Endodermal cell (in vitro differentiated cells): ENCODE results near the gene CDH13. TPM values are rescaled to one million over a fixed set of nuclear protein-coding genes. Genes with fewer than 3 reads are reported as not detected.

Experiments used
- DNase-seq: peaks from one replicate; pipeline ENCODE4 v3.0.0-alpha.2; 2017
- H3K27ac ChIP-seq: 2 replicates; pipeline ENCODE4 v1.5.1; 2013; ENCODE audit warnings: mild to moderate bottlenecking, low read depth, low read length, moderate library complexity
- H3K27me3 ChIP-seq: 2 replicates; pipeline ENCODE4 v1.6.1; 2013; ENCODE audit warnings: mild to moderate bottlenecking, low read length, moderate library complexity; ENCODE audit not compliant: insufficient read depth, control insufficient read depth, poor library complexity, severe bottlenecking
- H3K36me3 ChIP-seq: 2 replicates; pipeline ENCODE4 v1.7.0; 2013; ENCODE audit warnings: mild to moderate bottlenecking, low read length, moderate library complexity; ENCODE audit not compliant: control insufficient read depth, insufficient read depth
- H3K4me1 ChIP-seq: one replicate; pipeline ENCODE4 v1.7.0; 2013; ENCODE audit warnings: low read length; ENCODE audit not compliant: control insufficient read depth, insufficient read depth
- H3K4me3 ChIP-seq: 2 replicates; pipeline ENCODE4 v1.5.1; 2013; ENCODE audit warnings: mild to moderate bottlenecking, low read length, moderate library complexity
- H3K9ac ChIP-seq: 2 replicates; pipeline ENCODE4 v1.6.1; 2013; ENCODE audit warnings: mild to moderate bottlenecking, low read length, moderate library complexity; ENCODE audit not compliant: poor library complexity, severe bottlenecking; ENCODE audit errors: extremely low read depth
- H3K9me3 ChIP-seq: 2 replicates; pipeline ENCODE4 v1.6.1; 2013; ENCODE audit warnings: mild to moderate bottlenecking, low read length, moderate library complexity; ENCODE audit not compliant: control insufficient read depth
- H3K27ac Mint-ChIP-seq: 2 replicates; pipeline ENCODE4 v1.8.0; 2020; ENCODE audit warnings: mixed read lengths
- H3K27me3 Mint-ChIP-seq: 2 replicates; pipeline ENCODE4 v1.8.0; 2021; ENCODE audit warnings: mild to moderate bottlenecking, mixed read lengths; ENCODE audit not compliant: insufficient read depth
- H3K36me3 Mint-ChIP-seq: 2 replicates; pipeline ENCODE4 v1.8.0; 2020; ENCODE audit warnings: low read depth, mixed read lengths
- H3K4me1 Mint-ChIP-seq: 2 replicates; pipeline ENCODE4 v1.8.0; 2020; ENCODE audit warnings: mixed read lengths
- H3K4me3 Mint-ChIP-seq: 2 replicates; pipeline ENCODE4 v1.8.0; 2020; ENCODE audit warnings: mild to moderate bottlenecking, moderate library complexity, mixed read lengths
- H3K9me3 Mint-ChIP-seq: 2 replicates; pipeline ENCODE4 v1.8.0; 2020; ENCODE audit warnings: mild to moderate bottlenecking, mixed read lengths
- CTCF ChIP-seq: fragments of 200-600 bp; sonication (generic); conservative IDR thresholded peaks from 2 replicates; pipeline ENCODE4 v1.5.0; 2021; ENCODE audit warnings: antibody characterized with exemption, mild to moderate bottlenecking
- WGBS, 2 experiments: methylation state at CpG; one replicate each; pipeline versions ENCODE4 v1.1.5 to v1.1.7; 2013; ENCODE audit warnings: missing lambda C conversion rate in 2 of 2, mixed read lengths in 1 of 2; ENCODE audit not compliant: insufficient coverage in 1 of 2, insufficient read length in 1 of 2; 5-methylcytosine and 5-hydroxymethylcytosine counted together
- total RNA-seq, 2 donors: library from RNA; stranded (reverse); fragmentation: NEBNext Ultra II Directional in 1 of 2; extraction: Animal tissue kit (Norgen Biotek cat#: 25700) in 1 of 2; gene quantifications; 2 replicates in 1 of 2; 3 replicates in 1 of 2; pipeline ENCODE4 v1.2.1, GENCODE V29; 2021

The CDH13 gene
- total RNA-seq, 2 donors from 2014 or later = 0.86 to 1.8 TPM

- Mint-ChIP-seq H3K36me3 (no peaks in the 10 kb centered on the region), H3K4me3 (no peak overlapping the region), H3K27ac (no peak overlapping the region), H3K9me3 (no peaks in the 10 kb centered on the region), H3K27me3 (peaks cover 6% of the 10 kb centered on the region), H3K4me1 (no peaks in the 10 kb centered on the region)
- Histone ChIP-seq H3K27ac (no peak overlapping the region), H3K4me1 (no peaks in the 10 kb centered on the region), H3K36me3 (no peaks in the 10 kb centered on the region), H3K9ac (no peak overlapping the region), H3K9me3 (no peaks in the 10 kb centered on the region), H3K27me3 (no peaks in the 10 kb centered on the region), H3K4me3 (no peak overlapping the region)
- no peak for DNase-seq
- no peak for TF ChIP-seq CTCF
- 94% methylated on average over 4 of the region's 4 CpGs; no CpG with 5 or more reads in 1 of the 2 experiments for WGBS, 2 experiments
These were observed 736.8 kb downstream of the CDH13 start for GRCh38 chr16:83363521-83363920.

- H3K9me3 ChIP-seq = no peaks in the 10 kb centered on the region
- no peaks in the 10 kb centered on the region for H3K27me3 ChIP-seq
- H3K27ac ChIP-seq = no peak overlapping the region
- H3K27me3 Mint-ChIP-seq = peaks cover 6% of the 10 kb centered on the region
- DNase-seq = no peak
- H3K9me3 Mint-ChIP-seq = no peaks in the 10 kb centered on the region
- no peaks in the 10 kb centered on the region for H3K4me1 ChIP-seq
- TF ChIP-seq CTCF = no peak
- no peak overlapping the region for H3K4me3 ChIP-seq
- no peaks in the 10 kb centered on the region for H3K36me3 ChIP-seq
- no peak overlapping the region for H3K4me3 Mint-ChIP-seq
- 91 to 95% methylated on average over 2 to 3 of the region's 3 CpGs for WGBS, 2 experiments
- H3K27ac Mint-ChIP-seq = no peak overlapping the region
- no peaks in the 10 kb centered on the region for H3K36me3 Mint-ChIP-seq
- H3K9ac ChIP-seq = no peak overlapping the region
- H3K4me1 Mint-ChIP-seq = no peaks in the 10 kb centered on the region
These were observed 738.4 kb downstream of the CDH13 start for GRCh38 chr16:83365166-83365565.

GRCh38 chr16:83366228-83366627, 739.5 kb downstream of the CDH13 start:
- Histone ChIP-seq H3K27ac (no peak overlapping the region), H3K9ac (no peak overlapping the region), H3K36me3 (no peaks in the 10 kb centered on the region), H3K4me3 (no peak overlapping the region), H3K27me3 (no peaks in the 10 kb centered on the region), H3K9me3 (no peaks in the 10 kb centered on the region), H3K4me1 (no peaks in the 10 kb centered on the region)
- WGBS, 2 experiments = 95 to 100% methylated on average over 9 to 12 of the region's 12 CpGs
- Mint-ChIP-seq H3K27me3 (peaks cover 6% of the 10 kb centered on the region), H3K36me3 (no peaks in the 10 kb centered on the region), H3K9me3 (no peaks in the 10 kb centered on the region), H3K27ac (no peak overlapping the region), H3K4me3 (no peak overlapping the region), H3K4me1 (no peaks in the 10 kb centered on the region)
- TF ChIP-seq CTCF = no peak
- no peak for DNase-seq
